B cell (primary cell): ENCODE results near the gene PARD3.
"Not testable (repeated sequence)": the region's sequence is repeated elsewhere in the genome, so short reads cannot be mapped to it uniquely, and the experiment has no call there.

Experiments used
- CTCF ChIP-seq: fragments of 200-600 bp; IDR thresholded peaks from one replicate; pipeline ENCODE4 v1.8.0; 2022; ENCODE audit warnings: antibody characterized with exemption, mild to moderate bottlenecking
- EZH2 ChIP-seq: IDR thresholded peaks from 2 replicates; pipeline ENCODE4 v1.6.1; 2012; ENCODE audit warnings: borderline replicate concordance, low read depth, mild to moderate bottlenecking, moderate library complexity, low read length; ENCODE audit not compliant: insufficient read depth, poor library complexity, severe bottlenecking

DNA sequence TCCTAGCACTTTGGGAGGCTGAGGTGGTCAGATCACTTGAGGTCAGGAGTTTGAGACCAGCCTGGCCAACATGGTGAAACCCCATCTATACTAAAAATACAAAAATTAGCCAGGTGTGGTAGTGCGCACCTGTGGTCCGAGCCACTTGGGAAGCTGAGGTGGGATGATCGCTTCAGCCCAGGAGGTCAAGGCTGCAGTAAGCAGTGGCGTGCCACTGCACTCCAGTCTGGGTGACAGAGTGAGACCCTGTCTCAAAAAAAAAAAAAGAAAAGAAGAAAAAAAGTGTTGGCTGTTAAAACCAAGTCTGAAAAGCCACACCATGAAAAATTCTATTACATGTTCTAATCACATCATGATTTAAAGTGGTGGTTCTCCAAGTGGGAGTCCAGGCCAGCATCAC, 108.1 kb downstream of the PARD3 start:
- not testable (repeated sequence) for TF ChIP-seq EZH2, CTCF
